CD4-positive, alpha-beta T cell treated with Interleukin-21 for 1 hour (primary cell): ENCODE results near the gene PDLIM3.
"Not testable (repeated sequence)": the region's sequence is repeated elsewhere in the genome, so short reads cannot be mapped to it uniquely, and the experiment has no call there.

Experiments
- DNase-seq: peaks from one replicate; pipeline ENCODE4 v3.0.0-alpha.2; 2020

PDLIM3 gene

DNA sequence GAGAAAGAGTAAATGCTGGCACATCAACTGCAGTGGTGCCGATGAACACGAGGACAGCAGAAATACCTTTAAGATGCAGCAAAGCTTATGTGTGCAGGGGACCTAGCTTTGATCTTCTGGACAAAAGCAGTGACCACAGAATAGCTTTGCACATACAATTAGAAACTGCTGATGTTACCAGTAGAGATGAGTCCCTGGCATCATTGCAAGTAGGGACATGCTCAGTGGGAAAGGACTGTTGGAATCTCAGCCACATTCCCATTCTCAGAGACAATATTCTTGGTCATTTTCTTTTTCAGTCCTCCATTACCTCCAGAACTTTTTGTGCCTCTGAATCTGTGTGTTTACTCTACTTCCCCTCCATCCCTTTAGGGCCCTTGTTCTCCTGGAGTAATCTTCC, 16.9 kb upstream of the PDLIM3 start:
- DNase-seq = no peak

DNA sequence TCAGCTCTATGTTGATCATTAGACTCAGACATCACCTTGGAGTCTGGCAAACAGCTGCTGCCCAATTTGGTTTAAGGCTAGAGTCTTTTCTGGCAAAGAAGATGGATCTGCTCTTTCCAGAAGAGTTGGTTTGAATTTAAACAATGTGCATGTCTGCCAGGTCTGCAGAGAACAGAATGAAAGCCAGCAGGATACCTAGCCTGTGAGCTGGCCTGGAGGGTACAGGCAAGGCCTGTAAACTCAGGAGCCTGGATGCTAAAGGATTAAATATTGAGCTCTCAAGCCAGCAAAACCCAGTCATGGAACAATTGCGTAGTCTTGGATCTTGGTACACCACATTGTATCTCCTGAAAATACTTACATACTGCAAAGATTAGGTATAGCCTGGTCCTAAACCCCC, 15.6 kb upstream of the PDLIM3 start:
- no peak for DNase-seq

GRCh38 chr4:185549095-185549639, 13.9 kb upstream of the PDLIM3 start:
- DNase-seq = no peak

- DNase-seq = no peak
Measured at GRCh38 chr4:185548587-185548986, 13.3 kb upstream of the PDLIM3 start.

GRCh38 chr4:185546335-185546734, 11.0 kb upstream of the PDLIM3 start:
- no peak for DNase-seq

GRCh38 chr4:185542626-185543315, 7.5 kb upstream of the PDLIM3 start:
- no peak for DNase-seq

- no peak for DNase-seq
Measured at GRCh38 chr4:185541251-185541727, 6.0 kb upstream of the PDLIM3 start.

- DNase-seq = no peak
Measured at GRCh38 chr4:185540487-185541120, 5.3 kb upstream of the PDLIM3 start.

GRCh38 chr4:185540040-185540439, 4.7 kb upstream of the PDLIM3 start:
- no peak for DNase-seq

DNA sequence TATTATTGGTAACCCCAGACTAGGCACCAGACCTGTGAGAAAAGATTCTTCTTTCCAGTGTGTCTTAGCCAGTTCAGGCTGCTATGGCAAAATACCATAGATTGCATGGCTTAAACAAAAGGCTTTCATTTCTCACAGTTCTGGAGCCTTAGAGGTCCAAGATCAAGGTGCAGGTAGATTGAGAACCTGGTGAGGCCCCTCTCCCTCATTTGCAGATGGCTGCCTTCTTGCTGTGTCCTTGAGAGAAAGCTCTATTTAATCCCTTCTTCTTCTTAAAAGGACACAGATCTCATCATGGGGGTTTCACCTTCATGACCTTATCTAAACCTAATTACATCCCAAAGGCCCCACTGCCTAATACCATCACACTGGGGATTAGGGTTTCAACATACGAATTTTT, 3.5 kb upstream of the PDLIM3 start:
- no peak for DNase-seq

DNA sequence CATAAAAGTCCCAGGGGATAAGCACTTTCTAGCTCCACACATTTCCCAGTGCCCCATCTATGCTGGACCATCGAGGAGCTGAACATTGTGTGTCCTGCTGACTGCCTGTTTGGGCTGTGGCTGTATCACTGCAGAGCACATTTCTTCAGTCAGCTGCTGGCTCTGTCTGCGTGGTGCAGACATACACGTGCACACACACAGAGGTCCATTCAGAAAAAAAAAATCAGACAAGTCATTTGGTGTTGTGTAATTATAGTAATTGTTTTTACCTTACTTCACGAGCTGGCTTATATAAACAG, 1.1 kb upstream of the PDLIM3 start:
- DNase-seq = no peak

DNA sequence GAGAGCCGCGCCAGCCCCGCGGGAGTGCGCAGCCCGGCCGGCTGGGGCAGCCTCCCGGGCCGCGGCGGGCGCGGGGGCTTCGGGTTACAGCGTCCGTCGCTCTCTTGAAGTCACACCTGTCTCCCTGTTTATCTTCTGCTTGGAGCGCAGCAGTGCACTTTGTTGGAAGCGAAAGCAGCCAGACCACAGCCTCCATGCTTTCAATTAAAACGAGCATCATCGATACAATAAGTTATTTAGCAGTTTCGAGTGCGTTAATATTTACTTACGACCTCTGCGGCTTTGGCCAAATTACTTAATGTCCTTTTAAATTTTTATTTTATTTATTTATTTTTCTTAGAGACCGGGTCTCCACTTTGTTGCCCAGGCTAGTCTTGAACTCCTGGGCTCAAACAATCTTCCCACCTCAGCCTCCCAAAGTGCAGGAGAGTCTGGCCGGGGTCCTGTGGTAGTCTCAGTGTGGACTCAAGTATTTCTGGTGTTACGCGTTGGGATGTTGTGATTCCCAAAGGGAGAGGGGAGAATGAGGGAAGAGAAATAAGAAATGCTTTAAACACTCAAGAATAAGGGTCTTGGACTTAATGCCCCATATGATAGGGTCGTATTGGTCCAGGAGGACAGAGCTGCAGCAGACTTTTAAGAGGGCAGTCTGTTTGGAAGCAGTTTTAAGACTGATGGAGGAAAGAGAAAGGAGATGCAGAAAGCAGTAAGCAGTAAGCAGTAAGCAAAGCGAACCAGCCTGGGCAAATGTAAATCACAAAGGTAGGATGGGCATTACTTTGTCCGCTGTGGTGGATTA, 504 bp upstream of the PDLIM3 start:
- DNase-seq = no peak

DNA sequence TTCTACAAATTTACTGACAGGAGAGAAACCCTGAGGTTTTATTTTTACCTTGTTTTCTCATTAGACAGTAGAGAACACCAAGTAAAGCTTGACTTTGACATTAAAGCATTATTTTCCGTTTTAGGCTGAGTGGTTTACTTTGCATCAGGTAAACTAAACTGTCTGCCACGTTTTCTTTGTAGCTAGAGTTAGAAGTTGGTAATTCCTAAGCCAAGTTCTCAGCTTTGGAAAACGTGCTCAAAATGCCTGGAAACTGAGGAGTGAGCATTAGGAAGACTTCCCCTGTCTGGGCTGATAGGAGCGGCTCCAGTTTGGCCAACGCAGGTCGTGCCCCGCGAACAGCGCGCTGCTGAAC, 819 bp downstream of the PDLIM3 start:
- DNase-seq = no peak

GRCh38 chr4:185532795-185533324, 2.4 kb downstream of the PDLIM3 start:
- no peak for DNase-seq

GRCh38 chr4:185532293-185532692, 3.0 kb downstream of the PDLIM3 start:
- no peak for DNase-seq

- not testable (repeated sequence) for DNase-seq
Measured at GRCh38 chr4:185531654-185532053, 3.7 kb downstream of the PDLIM3 start.

DNA sequence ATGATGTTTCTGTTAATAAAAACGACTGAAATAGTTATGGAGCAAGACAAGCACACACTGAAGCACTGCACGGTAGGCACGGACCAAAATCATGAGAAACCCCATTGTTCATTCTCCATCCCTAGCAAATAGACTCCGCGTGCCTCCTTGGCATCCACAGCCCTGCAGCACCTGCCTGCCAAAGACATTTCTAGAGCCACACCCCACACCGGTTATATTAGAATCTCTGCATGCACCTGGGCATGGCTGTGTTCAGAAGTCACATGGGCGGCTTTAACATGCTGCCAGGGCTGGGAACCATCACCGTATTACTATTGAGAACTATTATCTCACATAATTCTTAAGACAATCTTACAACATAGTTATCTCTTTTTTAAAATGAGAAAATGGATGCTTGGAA, 5.9 kb downstream of the PDLIM3 start:
- no peak for DNase-seq

GRCh38 chr4:185524888-185525863, 10.1 kb downstream of the PDLIM3 start:
- DNase-seq = no peak

- DNase-seq = no peak
Measured at GRCh38 chr4:185523862-185524261, 11.4 kb downstream of the PDLIM3 start.

GRCh38 chr4:185522451-185522850, 12.9 kb downstream of the PDLIM3 start:
- DNase-seq = no peak

- DNase-seq = no peak
Measured at GRCh38 chr4:185520119-185520518, 15.2 kb downstream of the PDLIM3 start.

- no peak for DNase-seq
Measured at GRCh38 chr4:185518494-185518893, 16.8 kb downstream of the PDLIM3 start.
